Neural cell (in vitro differentiated cells): ENCODE data around the gene PRICKLE3. TPM values are rescaled to one million over a fixed set of nuclear protein-coding genes. Genes with fewer than 3 reads are reported as not detected.
A peak's percentile ranks its signal among the peaks of the same experiment; 100 is the strongest.

Experiments used
- H2AFZ ChIP-seq: fragments of 200-600, 300-800 bp; sonication (generic), shearing (Covaris generic); 2 replicates; pipeline ENCODE4 v1.6.0; 2014; ENCODE audit warnings: low read depth, mild to moderate bottlenecking, antibody characterized with exemption, low read length, moderate library complexity
- H3F3A ChIP-seq: fragments of 200-600 bp; shearing (Covaris generic); 2 replicates; pipeline ENCODE4 v1.6.1; 2016; ENCODE audit warnings: mild to moderate bottlenecking, moderate library complexity, mixed read lengths, antibody characterized with exemption, low read length; ENCODE audit not compliant: insufficient read depth, poor library complexity, severe bottlenecking
- H3K27ac ChIP-seq: fragments of 200-600, 300-800 bp; sonication (generic), shearing (Covaris generic); 2 replicates; pipeline ENCODE4 v1.5.1; 2014; ENCODE audit warnings: mild to moderate bottlenecking, low read length, moderate library complexity
- H3K27me3 ChIP-seq: fragments of 300-800, 200-600 bp; sonication (generic), shearing (Covaris generic); 2 replicates; pipeline ENCODE4 v1.6.0; 2014; ENCODE audit warnings: mild to moderate bottlenecking, low read depth, low read length, moderate library complexity; ENCODE audit not compliant: insufficient read depth
- H3K36me3 ChIP-seq: fragments of 300-800, 200-600 bp; sonication (generic), shearing (Covaris generic); 2 replicates; pipeline ENCODE4 v1.5.1; 2014; ENCODE audit warnings: mild to moderate bottlenecking, antibody characterized with exemption, low read length, moderate library complexity; ENCODE audit not compliant: insufficient read depth
- H3K4me2 ChIP-seq: fragments of 300-800, 200-600 bp; sonication (generic), shearing (Covaris generic); 2 replicates; pipeline ENCODE4 v1.6.0; 2014; ENCODE audit warnings: mild to moderate bottlenecking, low read length
- H3K4me3 ChIP-seq: fragments of 300-800, 200-600 bp; sonication (generic), shearing (Covaris generic); 2 replicates; pipeline ENCODE4 v1.5.1; 2014; ENCODE audit warnings: mild to moderate bottlenecking, low read length, moderate library complexity
- H3K79me2 ChIP-seq: fragments of 200-600 bp; shearing (Covaris generic); replicated peaks from 2 replicates; pipeline ENCODE4 v1.6.0; 2014; ENCODE audit warnings: mild to moderate bottlenecking, low read length, moderate library complexity; ENCODE audit not compliant: insufficient read depth
- H3K9ac ChIP-seq: fragments of 300-800, 200-600 bp; sonication (generic), shearing (Covaris generic); 2 replicates; pipeline ENCODE4 v1.6.1; 2016; ENCODE audit warnings: mild to moderate bottlenecking, low read length, mixed read lengths
- H3K9me2 ChIP-seq: fragments of 200-600 bp; shearing (Covaris generic); 2 replicates; pipeline ENCODE4 v1.6.1; 2016; ENCODE audit warnings: mild to moderate bottlenecking, low read length, mixed read lengths; ENCODE audit not compliant: insufficient read depth
- H3K9me3 ChIP-seq: fragments of 200-600, 300-800 bp; sonication (generic), shearing (Covaris generic); 2 replicates; pipeline ENCODE4 v1.6.1; 2016; ENCODE audit warnings: mild to moderate bottlenecking, mixed run types, low read length, moderate library complexity, mixed read lengths
- H4K20me1 ChIP-seq: fragments of 200-600 bp; shearing (Covaris generic); 2 replicates; pipeline ENCODE4 v1.6.1; 2016; ENCODE audit warnings: mild to moderate bottlenecking, mixed run types; ENCODE audit not compliant: insufficient read depth
- CTCF ChIP-seq: fragments of 450-650 bp; IDR thresholded peaks from 2 replicates; pipeline ENCODE4 v1.5.1; 2014; ENCODE audit warnings: antibody characterized with exemption, mild to moderate bottlenecking, moderate library complexity; ENCODE audit not compliant: poor library complexity, severe bottlenecking
- EP300 ChIP-seq: fragments of 450-650 bp; conservative IDR thresholded peaks from 2 replicates; pipeline ENCODE4 v1.6.1; 2014; ENCODE audit warnings: antibody characterized with exemption, mild to moderate bottlenecking, moderate library complexity; ENCODE audit not compliant: poor library complexity, severe bottlenecking
- EZH2 ChIP-seq: fragments of 200-600, 300-800 bp; shearing (Covaris generic), sonication (generic); IDR thresholded peaks from 2 replicates; pipeline ENCODE4 v1.6.1; 2014; ENCODE audit warnings: antibody characterized with exemption, low read length, borderline replicate concordance, mild to moderate bottlenecking; ENCODE audit not compliant: insufficient read depth, poor library complexity, severe bottlenecking
- MXI1 ChIP-seq: fragments of 450-650 bp; conservative IDR thresholded peaks from 2 replicates; pipeline ENCODE4 v1.6.1; 2014; ENCODE audit warnings: antibody characterized with exemption, mild to moderate bottlenecking; ENCODE audit not compliant: poor library complexity, severe bottlenecking
- POLR2AphosphoS5 ChIP-seq: IDR thresholded peaks from 2 replicates; pipeline ENCODE4 v1.6.1; 2012
- RAD21 ChIP-seq: fragments of 450-650 bp; conservative IDR thresholded peaks from 2 replicates; pipeline ENCODE4 v1.6.1; 2014; ENCODE audit warnings: antibody characterized with exemption, mild to moderate bottlenecking, moderate library complexity
- REST ChIP-seq: IDR thresholded peaks from 2 replicates; pipeline ENCODE4 v1.6.1; 2012; ENCODE audit warnings: borderline replicate concordance
- SMC3 ChIP-seq: fragments of 450-650 bp; conservative IDR thresholded peaks from 2 replicates; pipeline ENCODE4 v1.6.1; 2014; ENCODE audit warnings: antibody characterized with exemption, mild to moderate bottlenecking, moderate library complexity; ENCODE audit not compliant: poor library complexity
- TAF1 ChIP-seq: IDR thresholded peaks from 2 replicates; pipeline ENCODE4 v1.6.1; 2012; ENCODE audit warnings: low read depth
- polyA plus RNA-seq: library from polyadenylated mRNA; depleted of rRNA; stranded (reverse); fragments of >200 nt; gene quantifications from 2 replicates; pipeline ENCODE4 v1.2.3, GENCODE V29; 2014

The PRICKLE3 gene
- polyA plus RNA-seq, 1 donor from 2014 or later: 0.45 TPM

DNA sequence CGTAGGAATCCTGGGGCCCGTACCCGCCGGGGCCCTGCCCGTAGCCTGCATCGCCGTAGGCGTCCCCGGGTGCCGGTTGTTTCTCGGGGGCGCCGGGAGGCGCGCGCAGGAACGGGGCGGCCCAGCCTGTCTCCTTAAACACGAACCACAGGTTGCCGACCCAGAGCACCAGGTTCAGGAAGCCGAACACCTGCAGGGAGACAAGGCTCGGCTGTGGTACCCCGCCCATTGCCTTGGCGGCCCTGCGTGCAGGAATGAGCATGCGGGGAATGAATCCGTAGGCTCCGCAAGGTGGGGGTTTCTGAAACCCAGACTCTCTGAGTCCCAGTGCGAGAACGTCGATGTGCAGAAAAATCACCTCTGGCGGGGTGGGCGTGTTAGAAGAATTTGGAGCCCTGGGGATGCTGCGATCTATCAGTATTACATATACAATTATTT is 5.4 kb upstream of the PRICKLE3 start:
- Histone ChIP-seq H3K4me3 (peak overlapping the region; percentile 68), H3F3A (no peaks in the 10 kb centered on the region), H3K9me3 (no peaks in the 10 kb centered on the region), H3K4me2 (peak overlapping the region; percentile 30), H3K9ac (peak overlapping the region; percentile 70), H3K27ac (peak overlapping the region; percentile 80), H3K27me3 (no peaks in the 10 kb centered on the region), H3K9me2 (no peaks in the 10 kb centered on the region), H3K79me2 (no peaks in the 10 kb centered on the region), H2AFZ (no peak overlapping the region), H4K20me1 (no peaks in the 10 kb centered on the region), H3K36me3 (no peaks in the 10 kb centered on the region)
- TF ChIP-seq TAF1 (no peak), REST (no peak), EZH2 (no peak), MXI1 (peak; percentile 19), CTCF (no peak), EP300 (no peak), POLR2AphosphoS5 (no peak), RAD21 (no peak), SMC3 (peak; percentile 11)

- TF ChIP-seq EZH2 (no peak), TAF1 (peak; percentile 26), POLR2AphosphoS5 (peak; percentile 50), MXI1 (no peak)
- Histone ChIP-seq H3K27ac (peak overlapping the region; percentile 80), H4K20me1 (no peaks in the 10 kb centered on the region), H3K9me3 (no peaks in the 10 kb centered on the region), H3K27me3 (no peaks in the 10 kb centered on the region), H3K4me2 (peak overlapping the region; percentile 30), H3F3A (no peaks in the 10 kb centered on the region), H3K9ac (peak overlapping the region; percentile 70), H2AFZ (no peak overlapping the region), H3K36me3 (no peaks in the 10 kb centered on the region), H3K4me3 (peak overlapping the region; percentile 68), H3K79me2 (no peaks in the 10 kb centered on the region), H3K9me2 (no peaks in the 10 kb centered on the region)
These were observed 4.8 kb upstream of the PRICKLE3 start for GRCh38 chrX:49190821-49191573.
